SU-DHL-6 (cell line): ENCODE measurements around the gene NUMB.

ENCODE experiments used
- H2AFZ ChIP-seq: fragments of 200-600 bp; sonication (generic); 2 replicates; pipeline ENCODE4 v1.6.1; 2014; ENCODE audit warnings: low read depth, mild to moderate bottlenecking, moderate library complexity, mixed read lengths, antibody characterized with exemption, low read length; ENCODE audit not compliant: severe bottlenecking
- H3F3A ChIP-seq: fragments of 200-600 bp; shearing (Covaris generic); 2 replicates; pipeline ENCODE4 v1.6.0; 2016; ENCODE audit warnings: antibody characterized with exemption, mild to moderate bottlenecking; ENCODE audit not compliant: insufficient read depth
- H3K27ac ChIP-seq: fragments of 200-600 bp; sonication (generic); 2 replicates; pipeline ENCODE4 v1.5.1; 2016; ENCODE audit warnings: low read depth, mild to moderate bottlenecking, low read length, moderate library complexity, mixed read lengths
- H3K27me3 ChIP-seq: fragments of 200-600 bp; sonication (generic), shearing (Covaris generic); 2 replicates; pipeline ENCODE4 v1.6.0; 2014; ENCODE audit warnings: mild to moderate bottlenecking, low read length
- H3K36me3 ChIP-seq: fragments of 200-600 bp; sonication (generic); 2 replicates; pipeline ENCODE4 v1.6.1; 2014; ENCODE audit warnings: mild to moderate bottlenecking, low read length, mixed read lengths
- H3K4me2 ChIP-seq: fragments of 300-600, 200-600 bp; shearing (Covaris generic), sonication (generic); 2 replicates; pipeline ENCODE4 v1.6.0; 2014; ENCODE audit warnings: low read length, low read depth, mild to moderate bottlenecking; ENCODE audit not compliant: poor library complexity, severe bottlenecking
- H3K4me3 ChIP-seq: fragments of 200-600 bp; sonication (generic); 2 replicates; pipeline ENCODE4 v1.5.1; 2014; ENCODE audit warnings: antibody characterized with exemption, low read length, mild to moderate bottlenecking, mixed read lengths; ENCODE audit not compliant: insufficient read depth, poor library complexity, severe bottlenecking
- H3K79me2 ChIP-seq: fragments of 200-600 bp; sonication (generic); 2 replicates; pipeline ENCODE4 v1.6.1; 2014; ENCODE audit warnings: mild to moderate bottlenecking, low read length, moderate library complexity; ENCODE audit not compliant: insufficient read depth
- H3K9ac ChIP-seq: fragments of 200-600 bp; sonication (generic); 2 replicates; pipeline ENCODE4 v1.7.0; 2014; ENCODE audit warnings: mild to moderate bottlenecking, low read length
- H3K9me2 ChIP-seq: fragments of 200-600 bp; sonication (generic); replicated peaks from 2 replicates; pipeline ENCODE4 v1.6.1; 2014; ENCODE audit warnings: low read length; ENCODE audit not compliant: insufficient read depth
- H3K9me3 ChIP-seq: fragments of 200-600 bp; sonication (generic); 2 replicates; pipeline ENCODE4 v1.6.1; 2014; ENCODE audit warnings: low read length, mixed read lengths; ENCODE audit not compliant: insufficient read depth
- H4K20me1 ChIP-seq: fragments of 200-600 bp; sonication (generic); 2 replicates; pipeline ENCODE4 v1.6.1; 2014; ENCODE audit warnings: low read depth, mild to moderate bottlenecking, antibody characterized with exemption, low read length, moderate library complexity, mixed read lengths
- CTCF ChIP-seq: fragments of 200-600 bp; sonication (generic); IDR thresholded peaks from one replicate; pipeline ENCODE4 v1.5.1; 2017; ENCODE audit warnings: antibody characterized with exemption, mild to moderate bottlenecking, low read length, moderate library complexity; ENCODE audit not compliant: insufficient read depth, poor library complexity, severe bottlenecking
- EZH2phosphoT487 ChIP-seq: fragments of 200-600 bp; sonication (generic), shearing (Covaris generic); conservative IDR thresholded peaks from 2 replicates; pipeline ENCODE4 v1.6.1; 2018; ENCODE audit warnings: mild to moderate bottlenecking, antibody characterized with exemption, low read length, moderate library complexity, mixed read lengths

The NUMB gene

DNA sequence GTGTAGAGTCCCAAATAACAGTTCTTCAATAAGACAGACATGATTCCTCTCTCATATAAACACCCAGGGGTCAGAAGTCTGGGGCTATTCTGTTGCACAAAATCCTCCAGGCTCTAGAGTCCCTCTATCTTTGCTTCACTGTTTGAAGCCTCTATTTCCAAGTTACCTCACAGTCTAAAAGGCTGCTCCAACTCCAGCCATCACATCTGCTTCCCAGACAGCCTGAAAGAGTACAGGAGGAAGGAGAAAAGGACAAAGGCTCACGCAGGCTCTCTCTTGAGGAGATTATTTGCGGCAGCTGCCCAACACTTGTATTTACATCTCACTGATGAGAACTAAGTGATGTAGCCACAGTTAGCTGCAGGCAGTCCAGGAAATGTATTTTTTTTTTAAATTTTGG, 214.6 kb downstream of the NUMB start:
- no peak overlapping the region for H3K9ac ChIP-seq
- no peak overlapping the region for H3K4me2 ChIP-seq
- no peaks in the 10 kb centered on the region for H3K9me2 ChIP-seq
- H4K20me1 ChIP-seq = no peaks in the 10 kb centered on the region
- peaks cover 11% of the 10 kb centered on the region for H3F3A ChIP-seq
- H2AFZ ChIP-seq = no peak overlapping the region
- no peak for TF ChIP-seq EZH2phosphoT487
- TF ChIP-seq CTCF = no peak
- H3K9me3 ChIP-seq = no peaks in the 10 kb centered on the region
- no peak overlapping the region for H3K4me3 ChIP-seq
- H3K79me2 ChIP-seq = no peaks in the 10 kb centered on the region
- H3K27ac ChIP-seq = no peak overlapping the region
- no peaks in the 10 kb centered on the region for H3K36me3 ChIP-seq
- no peaks in the 10 kb centered on the region for H3K27me3 ChIP-seq

- H3K4me2 ChIP-seq = no peak overlapping the region
- no peak overlapping the region for H3K4me3 ChIP-seq
- no peaks in the 10 kb centered on the region for H3K79me2 ChIP-seq
- peaks cover 11% of the 10 kb centered on the region for H3F3A ChIP-seq
- no peak overlapping the region for H2AFZ ChIP-seq
- no peaks in the 10 kb centered on the region for H3K27me3 ChIP-seq
- no peak overlapping the region for H3K9ac ChIP-seq
- no peaks in the 10 kb centered on the region for H3K9me2 ChIP-seq
- H3K27ac ChIP-seq = no peak overlapping the region
- TF ChIP-seq EZH2phosphoT487 (no peak), CTCF (no peak)
- no peaks in the 10 kb centered on the region for H3K9me3 ChIP-seq
- no peaks in the 10 kb centered on the region for H4K20me1 ChIP-seq
- no peaks in the 10 kb centered on the region for H3K36me3 ChIP-seq
These were observed 215.0 kb downstream of the NUMB start for GRCh38 chr14:73243341-73243740.

GRCh38 chr14:73242357-73242901, 215.9 kb downstream of the NUMB start:
- peaks cover 11% of the 10 kb centered on the region for H3F3A ChIP-seq
- no peak overlapping the region for H3K27ac ChIP-seq
- H3K9me3 ChIP-seq = no peaks in the 10 kb centered on the region
- no peaks in the 10 kb centered on the region for H3K79me2 ChIP-seq
- H2AFZ ChIP-seq = no peak overlapping the region
- H3K4me3 ChIP-seq = no peak overlapping the region
- H3K9me2 ChIP-seq = no peaks in the 10 kb centered on the region
- H3K36me3 ChIP-seq = no peaks in the 10 kb centered on the region
- H3K4me2 ChIP-seq = no peak overlapping the region
- no peak for TF ChIP-seq EZH2phosphoT487
- no peak for TF ChIP-seq CTCF
- H3K27me3 ChIP-seq = no peaks in the 10 kb centered on the region
- no peak overlapping the region for H3K9ac ChIP-seq
- H4K20me1 ChIP-seq = no peaks in the 10 kb centered on the region
